ENCODE results near the gene MLC1. TPM values are rescaled to one million over a fixed set of nuclear protein-coding genes. Genes with fewer than 3 reads are reported as not detected.

The MLC1 gene
- total RNA-seq, 4 donors from 2014 or later: 0.42 TPM; not detected in 3

DNA sequence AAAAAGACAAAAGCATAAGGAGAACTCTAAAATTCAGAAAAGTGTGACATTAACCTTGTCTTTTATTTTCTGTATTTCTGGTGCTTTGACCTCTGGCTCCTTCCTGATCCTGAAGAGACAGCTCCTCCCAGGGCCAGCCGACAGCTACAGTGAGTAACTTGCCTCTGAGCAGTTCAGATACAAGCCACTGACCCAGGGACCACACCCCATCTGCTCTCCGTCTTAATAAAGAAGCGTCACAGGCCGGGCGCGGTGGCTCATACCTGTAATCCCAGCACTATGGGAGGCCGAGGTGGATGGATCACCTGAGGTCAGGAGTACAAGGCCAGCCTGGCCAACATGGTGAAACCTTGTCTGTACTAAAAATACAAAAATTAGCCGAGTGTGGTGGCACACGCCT, 6.5 kb downstream of the MLC1 start:
- no peak for ATAC-seq
- intact Hi-C loops (cut with DNase I; ENCODE audit: low total_unique reads): no loop called here
- no peak overlapping the region for H3K4me3 ChIP-seq

DNA sequence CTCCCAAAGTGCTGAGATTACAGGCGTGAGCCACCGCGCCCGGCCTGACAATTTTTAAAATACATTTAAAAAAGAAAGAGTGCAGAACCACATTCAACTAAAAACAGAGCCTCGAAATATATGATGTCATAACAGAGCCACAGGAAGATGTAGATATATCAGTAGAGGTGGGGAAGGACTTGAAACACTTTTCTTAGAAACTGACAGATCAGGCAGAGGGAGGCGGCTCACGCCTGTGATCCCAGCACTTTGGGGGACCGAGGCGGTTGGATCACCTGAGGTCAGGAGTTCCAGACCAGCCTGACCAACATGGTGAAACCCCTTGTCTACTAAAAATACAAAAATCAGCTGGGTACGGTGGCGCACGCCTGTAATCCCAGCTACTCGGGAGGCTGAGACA, 7.0 kb downstream of the MLC1 start:
- ATAC-seq: no peak
- peaks cover 2 to 10% (median 2%) of the 10 kb centered on the region in 3 donors for H3K27me3 ChIP-seq
- no peaks in the 10 kb centered on the region for H3K36me3 ChIP-seq
- in situ Hi-C loops (cut with MboI; ENCODE audit: low sequenced_read_pairs in 4 of 4): no loop called here
- DNase-seq: no peak
- no peak overlapping the region for H3K27ac ChIP-seq
- TF ChIP-seq, protein P1, sequence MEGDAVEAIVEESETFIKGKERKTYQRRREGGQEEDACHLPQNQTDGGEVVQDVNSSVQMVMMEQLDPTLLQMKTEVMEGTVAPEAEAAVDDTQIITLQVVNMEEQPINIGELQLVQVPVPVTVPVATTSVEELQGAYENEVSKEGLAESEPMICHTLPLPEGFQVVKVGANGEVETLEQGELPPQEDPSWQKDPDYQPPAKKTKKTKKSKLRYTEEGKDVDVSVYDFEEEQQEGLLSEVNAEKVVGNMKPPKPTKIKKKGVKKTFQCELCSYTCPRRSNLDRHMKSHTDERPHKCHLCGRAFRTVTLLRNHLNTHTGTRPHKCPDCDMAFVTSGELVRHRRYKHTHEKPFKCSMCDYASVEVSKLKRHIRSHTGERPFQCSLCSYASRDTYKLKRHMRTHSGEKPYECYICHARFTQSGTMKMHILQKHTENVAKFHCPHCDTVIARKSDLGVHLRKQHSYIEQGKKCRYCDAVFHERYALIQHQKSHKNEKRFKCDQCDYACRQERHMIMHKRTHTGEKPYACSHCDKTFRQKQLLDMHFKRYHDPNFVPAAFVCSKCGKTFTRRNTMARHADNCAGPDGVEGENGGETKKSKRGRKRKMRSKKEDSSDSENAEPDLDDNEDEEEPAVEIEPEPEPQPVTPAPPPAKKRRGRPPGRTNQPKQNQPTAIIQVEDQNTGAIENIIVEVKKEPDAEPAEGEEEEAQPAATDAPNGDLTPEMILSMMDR (IDR thresholded peaks at IDR 0.05 in 4 of 5, conservative IDR thresholded peaks at IDR 0.05 in 1 of 5): no peak
- no peak for TF ChIP-seq POLR2A (IDR thresholded peaks at IDR 0.05)
- no peaks in the 10 kb centered on the region for H3K4me1 ChIP-seq
- H3K9me3 ChIP-seq: no peaks in the 10 kb centered on the region
- no peak overlapping the region for H3K4me3 ChIP-seq
- intact Hi-C loops (cut with DNase I; ENCODE audit: low total_unique reads): no loop called here

More for the DNA sequence above, 6.5 kb downstream of the MLC1 start:
- no peaks in the 10 kb centered on the region for H3K9me3 ChIP-seq
- H3K36me3 ChIP-seq: no peaks in the 10 kb centered on the region
- no peak overlapping the region for H3K27ac ChIP-seq
- no peak for DNase-seq
- peaks cover 2 to 14% (median 6%) of the 10 kb centered on the region in 3 donors for H3K27me3 ChIP-seq
- TF ChIP-seq, protein P1 (IDR thresholded peaks at IDR 0.05 in 4 of 5, conservative IDR thresholded peaks at IDR 0.05 in 1 of 5): no peak
- no peak for TF ChIP-seq POLR2A (IDR thresholded peaks at IDR 0.05)
- no peaks in the 10 kb centered on the region for H3K4me1 ChIP-seq
- in situ Hi-C loops (cut with MboI; ENCODE audit: low sequenced_read_pairs in 4 of 4): no loop called here

DNA sequence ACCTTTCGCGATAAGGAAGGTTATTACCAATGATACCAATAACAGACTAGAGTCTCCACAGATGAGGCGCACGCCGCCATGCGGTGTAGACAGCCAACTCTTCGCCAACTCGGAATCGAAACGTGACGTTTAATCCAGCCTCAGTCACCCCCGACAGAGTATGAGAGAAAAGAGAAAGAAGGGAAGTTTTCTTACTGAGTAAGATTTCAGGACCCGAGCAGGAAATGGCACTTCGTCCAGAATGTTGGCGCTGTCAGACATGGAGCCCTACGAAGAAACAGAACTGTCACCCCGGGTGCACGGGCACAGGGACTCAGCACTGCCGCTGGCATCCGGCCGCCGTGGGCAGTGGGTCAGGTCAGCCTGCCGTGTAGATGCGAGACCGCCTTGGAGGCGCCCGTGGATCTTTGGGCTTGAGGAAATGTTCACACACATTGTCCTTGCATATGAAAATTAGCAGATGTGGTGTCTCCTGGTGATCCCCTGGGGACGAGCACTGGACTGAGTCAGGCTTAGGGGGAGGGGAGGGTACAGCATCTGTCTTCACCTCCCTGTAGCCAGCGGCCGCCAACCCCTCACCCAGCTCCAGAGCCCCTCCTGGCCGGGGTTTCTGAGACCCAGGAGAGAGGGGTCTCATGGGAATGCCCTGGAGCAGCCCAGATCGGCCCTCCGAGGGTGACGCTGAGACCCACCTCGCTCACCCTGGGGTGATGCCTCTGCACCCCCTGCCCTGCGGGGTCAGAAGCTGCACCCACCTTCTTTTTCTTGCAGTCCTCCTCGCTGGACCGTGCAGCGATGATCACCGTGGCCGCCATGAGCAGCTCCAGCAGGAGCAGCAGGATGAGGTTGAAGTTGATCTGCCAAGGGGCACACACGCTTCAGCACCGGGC, 8.3 kb downstream of the MLC1 start:
- intact Hi-C loops (cut with DNase I; ENCODE audit: low total_unique reads): no loop called here
- TF ChIP-seq, protein P1 (IDR thresholded peaks at IDR 0.05 in 4 of 5, conservative IDR thresholded peaks at IDR 0.05 in 1 of 5): no peak
- TF ChIP-seq POLR2A (IDR thresholded peaks at IDR 0.05): no peak
- no peaks in the 10 kb centered on the region for H3K36me3 ChIP-seq
- H3K27me3 ChIP-seq: peaks cover 4 to 10% (median 4%) of the 10 kb centered on the region in 3 donors
- ATAC-seq (no peak), DNase-seq (no peak)
- H3K9me3 ChIP-seq: no peaks in the 10 kb centered on the region
- no peak overlapping the region for H3K27ac ChIP-seq
- no peak overlapping the region for H3K4me3 ChIP-seq
- H3K4me1 ChIP-seq: no peaks in the 10 kb centered on the region
- in situ Hi-C loops (cut with MboI; ENCODE audit: low sequenced_read_pairs in 4 of 4): no loop called here

DNA sequence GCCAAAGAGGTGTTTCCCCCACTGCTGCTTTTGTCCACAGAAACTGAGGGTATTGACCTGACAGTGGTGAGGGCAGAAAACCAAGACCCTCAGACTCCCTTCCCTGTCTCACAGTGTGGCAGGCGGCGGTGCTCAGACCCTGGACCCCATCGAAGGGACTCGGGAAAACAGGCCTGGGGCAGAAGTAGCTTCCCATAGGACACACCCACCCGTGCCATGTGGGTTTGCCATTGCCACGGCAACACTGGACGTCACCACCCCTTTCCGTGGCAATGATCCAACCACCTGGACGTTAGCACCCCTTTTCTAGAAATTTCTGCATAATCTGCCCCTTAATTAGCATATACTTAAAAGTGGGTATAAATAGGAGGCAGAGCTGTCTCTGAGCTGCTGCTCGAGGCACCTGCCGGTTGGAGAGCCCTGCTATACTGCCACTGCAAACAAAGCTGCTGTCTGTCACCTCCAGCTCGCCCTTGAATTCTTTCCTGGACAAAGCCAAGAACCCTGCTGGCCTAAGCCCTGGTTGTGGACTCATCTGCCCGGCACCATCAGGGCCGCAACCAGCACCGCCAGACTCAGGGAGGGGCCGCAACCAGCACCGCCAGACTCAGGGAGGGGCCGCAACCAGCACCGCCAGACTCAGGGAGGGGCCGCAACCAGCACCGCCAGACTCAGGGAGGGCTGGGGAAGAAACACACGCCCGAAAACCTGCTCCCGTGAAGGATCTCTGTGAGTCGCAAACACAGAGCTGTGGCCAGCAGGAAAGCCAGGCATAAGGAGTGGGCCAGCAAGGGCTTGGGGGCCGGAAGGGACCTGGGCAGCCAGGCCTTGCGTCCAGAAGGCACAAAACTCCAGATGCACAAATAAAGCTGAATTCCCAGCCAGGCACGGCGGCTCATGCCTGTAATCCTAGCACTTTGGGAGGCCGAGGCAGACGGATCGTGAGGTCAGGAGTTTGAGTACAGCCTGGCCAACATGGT, 10.4 kb downstream of the MLC1 start:
- no peak overlapping the region for H3K4me3 ChIP-seq
- no peaks in the 10 kb centered on the region for H3K9me3 ChIP-seq
- in situ Hi-C loops (cut with MboI; ENCODE audit: low sequenced_read_pairs in 4 of 4): no loop called here
- DNase-seq (no peak), ATAC-seq (no peak)
- intact Hi-C loops (cut with DNase I; ENCODE audit: low total_unique reads): no loop called here
- no peak for TF ChIP-seq POLR2A (IDR thresholded peaks at IDR 0.05)
- TF ChIP-seq, protein P1 (IDR thresholded peaks at IDR 0.05 in 4 of 5, conservative IDR thresholded peaks at IDR 0.05 in 1 of 5): no peak
- no peaks in the 10 kb centered on the region for H3K4me1 ChIP-seq
- no peaks in the 10 kb centered on the region for H3K36me3 ChIP-seq
- H3K27me3 ChIP-seq: peaks cover 0 to 7% (median 4%) of the 10 kb centered on the region in 3 donors
- no peak overlapping the region for H3K27ac ChIP-seq
